OCI-LY7 (cell line): ENCODE results near the gene GNAQ.

Source experiments
- CTCF ChIP-seq: fragments of 200-600 bp; sonication (generic); conservative IDR thresholded peaks from 2 replicates; pipeline ENCODE4 v1.5.1; 2014; ENCODE audit warnings: mild to moderate bottlenecking, antibody characterized with exemption, low read length, moderate library complexity, mixed read lengths
- EZH2phosphoT487 ChIP-seq: fragments of 200-600 bp; sonication (generic); IDR thresholded peaks from 2 replicates; pipeline ENCODE4 v1.6.1; 2018; ENCODE audit warnings: low read depth, borderline replicate concordance, mild to moderate bottlenecking, mixed run types, antibody characterized with exemption, low read length, moderate library complexity, mixed read lengths

- TF ChIP-seq CTCF = no peak
- TF ChIP-seq EZH2phosphoT487 = no peak
Observed at GRCh38 chr9:77981907-77982306, 49.7 kb downstream of the GNAQ start.
